HepG2 (cell line): Measurements from ENCODE around the gene ATPAF2. TPM values are rescaled to one million over a fixed set of nuclear protein-coding genes. Genes with fewer than 3 reads are reported as not detected.

Source experiments
- ADNP ChIP-seq: sonication (generic); formaldehyde crosslinking; IDR thresholded peaks from 2 replicates; pipeline ENCODE4 v1.4.0; 2020; ENCODE audit warnings: missing genetic modification reagents
- CBX5 ChIP-seq: sonication (generic); formaldehyde crosslinking; IDR thresholded peaks from 2 replicates; pipeline ENCODE4 v1.4.0; 2020; ENCODE audit warnings: missing genetic modification reagents, borderline replicate concordance
- DRAP1 ChIP-seq: IDR thresholded peaks from 2 replicates; pipeline ENCODE4 v1.6.1; 2016; ENCODE audit warnings: missing genetic modification reagents, missing compliant biosample characterization
- FOXP1 ChIP-seq, 2 experiments: fragments of 450-650 bp in 1 of 2; IDR thresholded peaks; 2 replicates each; pipeline ENCODE4 v1.6.1; 2017 to 2018; ENCODE audit warnings: antibody characterized with exemption in 1 of 2
- HNRNPL ChIP-seq: fragments of 200-400 bp; formaldehyde crosslinking; IDR thresholded peaks from 2 replicates; pipeline ENCODE4 v1.6.1; 2017; ENCODE audit warnings: mild to moderate bottlenecking, low read depth, low read length
- HOXA5 ChIP-seq: sonication (generic); formaldehyde crosslinking; IDR thresholded peaks from 2 replicates; pipeline ENCODE4 v1.4.0; 2020; ENCODE audit warnings: missing genetic modification reagents
- KDM1A ChIP-seq: IDR thresholded peaks from 2 replicates; pipeline ENCODE4 v1.6.1; 2016; ENCODE audit warnings: missing compliant biosample characterization
- MEIS2 ChIP-seq: sonication (generic); formaldehyde crosslinking; IDR thresholded peaks from 2 replicates; pipeline ENCODE4 v1.9.0; 2021; ENCODE audit warnings: mild to moderate bottlenecking, missing genetic modification reagents
- MNT ChIP-seq: fragments of 450-650 bp; IDR thresholded peaks from 2 replicates; pipeline ENCODE4 v1.6.1; 2016
- PHB2 ChIP-seq: fragments of 450-650 bp; IDR thresholded peaks from 2 replicates; pipeline ENCODE4 v1.6.1; 2018; ENCODE audit not compliant: partially characterized antibody
- ZBTB7A ChIP-seq: sonication (generic); formaldehyde crosslinking; IDR thresholded peaks from 2 replicates; pipeline ENCODE4 v1.8.0; 2022; ENCODE audit warnings: mild to moderate bottlenecking, missing genetic modification reagents
- ZNF10 ChIP-seq: sonication (generic); formaldehyde crosslinking; IDR thresholded peaks from 2 replicates; pipeline ENCODE4 v1.4.0; 2020; ENCODE audit warnings: mild to moderate bottlenecking, low read depth, missing genetic modification reagents, borderline replicate concordance
- ZNF644 ChIP-seq: IDR thresholded peaks from 2 replicates; pipeline ENCODE4 v1.6.1; 2016; ENCODE audit warnings: low read depth
- polyA plus RNA-seq, 8 experiments: library from polyadenylated mRNA; depleted of rRNA in 3 of 8; stranded (reverse) in 7 of 8; unstranded in 1 of 8; fragments of >200 nt; fragmentation: Illumina TruSeq in 4 of 8; extraction: Trizol in 4 of 8; gene quantifications; 2 replicates each; pipeline versions ENCODE4 v1.2.1 to v1.2.3, GENCODE V29; 2011 to 2016; ENCODE audit warnings: low read depth in 4 of 8, missing spikeins in 1 of 8, mixed read lengths in 1 of 8; ENCODE audit not compliant: insufficient read depth in 1 of 8
- total RNA-seq, 5 experiments: library from RNA; depleted of rRNA; stranded (reverse); fragments of >200 nt; fragmentation: Illumina TruSeq; extraction: Trizol; gene quantifications; 2 replicates each; pipeline ENCODE4 v1.2.3, GENCODE V29; 2016; ENCODE audit warnings: low read depth in 1 of 5
- TF ChIP-seq, protein P1 (sequence below): sonication (generic); formaldehyde crosslinking; IDR thresholded peaks from 2 replicates; pipeline ENCODE4 v1.8.0; 2023; ENCODE audit warnings: mild to moderate bottlenecking, missing genetic modification reagents
- TF ChIP-seq, protein P2 (sequence below): sonication (generic); formaldehyde crosslinking; IDR thresholded peaks from 2 replicates; pipeline ENCODE4 v1.4.0; 2020; ENCODE audit warnings: missing genetic modification reagents, borderline replicate concordance
- TF ChIP-seq, protein P3 (sequence below): sonication (generic); formaldehyde crosslinking; IDR thresholded peaks from 2 replicates; pipeline ENCODE4 v1.4.0; 2020; ENCODE audit warnings: missing genetic modification reagents

ATPAF2 gene
- total and polyA plus RNA-seq, 2 of the 13 experiments (the other 11 are each of a cell fraction or from before 2014, with no cell fraction given) = 15.0 to 16.5 TPM

DNA sequence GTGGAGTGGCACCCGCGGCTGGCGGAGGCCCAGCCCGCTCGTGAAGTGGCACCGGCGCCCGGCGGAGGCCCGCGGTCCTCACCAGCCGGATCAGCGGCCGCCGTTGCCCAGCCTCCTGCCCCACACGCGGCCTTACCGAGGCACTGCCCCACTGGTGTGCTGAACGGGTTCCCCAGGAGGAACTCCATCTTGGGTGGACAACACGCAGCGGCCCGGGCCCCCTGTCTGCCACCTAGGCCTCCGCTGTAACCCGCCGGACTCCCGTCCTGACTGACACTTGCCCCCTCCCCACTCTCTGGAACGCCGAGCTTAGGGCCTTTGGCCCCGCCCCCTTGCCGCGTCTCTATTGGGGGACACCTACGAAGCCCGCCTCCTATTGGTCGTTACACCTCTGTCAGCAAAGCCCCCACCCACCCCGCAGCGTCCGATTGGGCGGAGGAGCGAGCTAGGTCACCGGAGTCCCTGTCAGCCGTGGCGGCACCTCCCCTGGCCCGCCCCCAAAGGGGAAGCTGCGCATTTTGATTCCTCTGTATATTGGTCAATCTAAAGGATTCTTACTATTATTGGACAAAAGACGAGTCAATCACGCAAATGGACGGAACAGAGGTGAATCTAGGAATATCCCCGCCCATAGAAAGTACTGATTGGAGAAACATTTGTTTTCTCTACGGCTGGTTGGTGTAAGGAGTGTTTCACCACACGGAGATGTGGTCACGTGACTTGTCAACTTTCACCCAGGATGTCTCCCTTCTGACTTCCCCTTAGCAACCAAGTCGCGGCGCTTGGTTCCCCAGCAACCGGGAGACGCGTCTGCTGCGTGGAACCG is 66.6 kb downstream of the ATPAF2 start, which contains the start of the genes DRC3 and TOM1L2 (continued):
- peak; percentile 82 for TF ChIP-seq MEIS2
- no peak for TF ChIP-seq ZNF644
- TF ChIP-seq, protein P1, sequence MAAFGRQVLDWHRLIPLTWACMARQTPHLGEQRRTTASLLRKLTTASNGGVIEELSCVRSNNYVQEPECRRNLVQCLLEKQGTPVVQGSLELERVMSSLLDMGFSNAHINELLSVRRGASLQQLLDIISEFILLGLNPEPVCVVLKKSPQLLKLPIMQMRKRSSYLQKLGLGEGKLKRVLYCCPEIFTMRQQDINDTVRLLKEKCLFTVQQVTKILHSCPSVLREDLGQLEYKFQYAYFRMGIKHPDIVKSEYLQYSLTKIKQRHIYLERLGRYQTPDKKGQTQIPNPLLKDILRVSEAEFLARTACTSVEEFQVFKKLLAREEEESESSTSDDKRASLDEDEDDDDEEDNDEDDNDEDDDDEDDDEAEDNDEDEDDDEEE (CRISPR knock-in tag) = 0 out of 2 replicates have a peak, but pooled peaks have one; percentile 64
- no peak for TF ChIP-seq ZNF10 (CRISPR knock-in tag)
- no peak for TF ChIP-seq DRAP1 (CRISPR knock-in tag)
- TF ChIP-seq HNRNPL = no peak
- TF ChIP-seq, protein P2, sequence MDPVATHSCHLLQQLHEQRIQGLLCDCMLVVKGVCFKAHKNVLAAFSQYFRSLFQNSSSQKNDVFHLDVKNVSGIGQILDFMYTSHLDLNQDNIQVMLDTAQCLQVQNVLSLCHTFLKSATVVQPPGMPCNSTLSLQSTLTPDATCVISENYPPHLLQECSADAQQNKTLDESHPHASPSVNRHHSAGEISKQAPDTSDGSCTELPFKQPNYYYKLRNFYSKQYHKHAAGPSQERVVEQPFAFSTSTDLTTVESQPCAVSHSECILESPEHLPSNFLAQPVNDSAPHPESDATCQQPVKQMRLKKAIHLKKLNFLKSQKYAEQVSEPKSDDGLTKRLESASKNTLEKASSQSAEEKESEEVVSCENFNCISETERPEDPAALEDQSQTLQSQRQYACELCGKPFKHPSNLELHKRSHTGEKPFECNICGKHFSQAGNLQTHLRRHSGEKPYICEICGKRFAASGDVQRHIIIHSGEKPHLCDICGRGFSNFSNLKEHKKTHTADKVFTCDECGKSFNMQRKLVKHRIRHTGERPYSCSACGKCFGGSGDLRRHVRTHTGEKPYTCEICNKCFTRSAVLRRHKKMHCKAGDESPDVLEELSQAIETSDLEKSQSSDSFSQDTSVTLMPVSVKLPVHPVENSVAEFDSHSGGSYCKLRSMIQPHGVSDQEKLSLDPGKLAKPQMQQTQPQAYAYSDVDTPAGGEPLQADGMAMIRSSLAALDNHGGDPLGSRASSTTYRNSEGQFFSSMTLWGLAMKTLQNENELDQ (CRISPR knock-in tag) = no peak
- no peak for TF ChIP-seq ADNP
- no peak; the same call in 1 of the 2 replicates for TF ChIP-seq FOXP1 (IDR thresholded peaks at IDR 0.05)
- TF ChIP-seq FOXP1 (CRISPR knock-in tag; IDR thresholded peaks at IDR 0.05) = no peak
- no peak for TF ChIP-seq ZBTB7A (CRISPR knock-in tag)
- 0 out of 2 replicates have a peak, but pooled peaks have one; percentile 18 for TF ChIP-seq HOXA5 (CRISPR knock-in tag)
- TF ChIP-seq PHB2 = no peak
- peak; percentile 65 for TF ChIP-seq MNT
- TF ChIP-seq, protein P3, sequence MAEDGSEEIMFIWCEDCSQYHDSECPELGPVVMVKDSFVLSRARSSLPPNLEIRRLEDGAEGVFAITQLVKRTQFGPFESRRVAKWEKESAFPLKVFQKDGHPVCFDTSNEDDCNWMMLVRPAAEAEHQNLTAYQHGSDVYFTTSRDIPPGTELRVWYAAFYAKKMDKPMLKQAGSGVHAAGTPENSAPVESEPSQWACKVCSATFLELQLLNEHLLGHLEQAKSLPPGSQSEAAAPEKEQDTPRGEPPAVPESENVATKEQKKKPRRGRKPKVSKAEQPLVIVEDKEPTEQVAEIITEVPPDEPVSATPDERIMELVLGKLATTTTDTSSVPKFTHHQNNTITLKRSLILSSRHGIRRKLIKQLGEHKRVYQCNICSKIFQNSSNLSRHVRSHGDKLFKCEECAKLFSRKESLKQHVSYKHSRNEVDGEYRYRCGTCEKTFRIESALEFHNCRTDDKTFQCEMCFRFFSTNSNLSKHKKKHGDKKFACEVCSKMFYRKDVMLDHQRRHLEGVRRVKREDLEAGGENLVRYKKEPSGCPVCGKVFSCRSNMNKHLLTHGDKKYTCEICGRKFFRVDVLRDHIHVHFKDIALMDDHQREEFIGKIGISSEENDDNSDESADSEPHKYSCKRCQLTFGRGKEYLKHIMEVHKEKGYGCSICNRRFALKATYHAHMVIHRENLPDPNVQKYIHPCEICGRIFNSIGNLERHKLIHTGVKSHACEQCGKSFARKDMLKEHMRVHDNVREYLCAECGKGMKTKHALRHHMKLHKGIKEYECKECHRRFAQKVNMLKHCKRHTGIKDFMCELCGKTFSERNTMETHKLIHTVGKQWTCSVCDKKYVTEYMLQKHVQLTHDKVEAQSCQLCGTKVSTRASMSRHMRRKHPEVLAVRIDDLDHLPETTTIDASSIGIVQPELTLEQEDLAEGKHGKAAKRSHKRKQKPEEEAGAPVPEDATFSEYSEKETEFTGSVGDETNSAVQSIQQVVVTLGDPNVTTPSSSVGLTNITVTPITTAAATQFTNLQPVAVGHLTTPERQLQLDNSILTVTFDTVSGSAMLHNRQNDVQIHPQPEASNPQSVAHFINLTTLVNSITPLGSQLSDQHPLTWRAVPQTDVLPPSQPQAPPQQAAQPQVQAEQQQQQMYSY = no peak
- TF ChIP-seq CBX5 (CRISPR knock-in tag) = no peak
- TF ChIP-seq KDM1A (CRISPR knock-in tag) = no peak
